OCI-LY3 (cell line): Measurements from ENCODE around the gene ZNF24.

Experiments
- H2AFZ ChIP-seq: fragments of 200-600, 300-600 bp; shearing (Covaris generic); 2 replicates; pipeline ENCODE4 v1.6.0; 2014; ENCODE audit warnings: antibody characterized with exemption, low read depth, low read length
- H3K27ac ChIP-seq: fragments of 200-600, 300-600 bp; sonication (generic); 2 replicates; pipeline ENCODE4 v1.5.1; 2014; ENCODE audit warnings: mild to moderate bottlenecking, low read length, moderate library complexity, mixed read lengths
- H3K27me3 ChIP-seq: fragments of 200-600, 300-600 bp; sonication (generic); 2 replicates; pipeline ENCODE4 v1.6.1; 2014; ENCODE audit warnings: low read depth, low read length, mixed read lengths
- H3K36me3 ChIP-seq: fragments of 200-600, 300-600 bp; sonication (generic); replicated peaks from 2 replicates; pipeline ENCODE3; 2014; ENCODE audit warnings: low read depth, low read length, mixed read lengths
- H3K4me1 ChIP-seq: fragments of 300-600, 200-600 bp; sonication (generic); 2 replicates; pipeline ENCODE4 v1.6.1; 2014; ENCODE audit warnings: low read length, mixed read lengths
- H3K4me2 ChIP-seq: fragments of 200-600, 300-600 bp; sonication (generic); 2 replicates; pipeline ENCODE4 v1.6.1; 2014; ENCODE audit warnings: low read length, mixed read lengths
- H3K4me3 ChIP-seq: fragments of 300-600, 200-600 bp; sonication (generic); 2 replicates; pipeline ENCODE4 v1.5.1; 2014; ENCODE audit warnings: antibody characterized with exemption, mild to moderate bottlenecking, low read length, moderate library complexity
- H3K79me2 ChIP-seq: fragments of 300-600, 200-600 bp; shearing (Covaris generic); 2 replicates; pipeline ENCODE4 v1.6.1; 2014; ENCODE audit warnings: mild to moderate bottlenecking, low read length, mixed read lengths
- H3K9ac ChIP-seq: fragments of 300-600, 200-600 bp; shearing (Covaris generic); 2 replicates; pipeline ENCODE4 v1.6.0; 2014; ENCODE audit warnings: mild to moderate bottlenecking, low read length, moderate library complexity
- H3K9me3 ChIP-seq: fragments of 200-600, 300-600 bp; shearing (Covaris generic); 2 replicates; pipeline ENCODE4 v1.6.1; 2014; ENCODE audit warnings: low read length, mixed read lengths; ENCODE audit not compliant: insufficient read depth
- H4K20me1 ChIP-seq: fragments of 200-600, 300-600 bp; sonication (generic); 2 replicates; pipeline ENCODE4 v1.6.1; 2016; ENCODE audit warnings: low read length, mixed read lengths; ENCODE audit not compliant: insufficient read depth
- CTCF ChIP-seq: fragments of 200-600, 300-600 bp; sonication (generic); IDR thresholded peaks from 2 replicates; pipeline ENCODE4 v1.5.1; 2014; ENCODE audit warnings: antibody characterized with exemption, low read length, low read depth
- EZH2phosphoT487 ChIP-seq: fragments of 200-600 bp; shearing (Covaris generic); IDR thresholded peaks from 2 replicates; pipeline ENCODE4 v1.6.1; 2018; ENCODE audit warnings: antibody characterized with exemption, mixed run types, low read depth

Gene ZNF24

GRCh38 chr18:35296060-35296459 is 48.2 kb downstream of the ZNF24 start:
- Histone ChIP-seq H3K9ac (no peak overlapping the region), H3K4me2 (no peak overlapping the region), H3K9me3 (peaks cover 12% of the 10 kb centered on the region), H3K79me2 (peaks cover 64% of the 10 kb centered on the region), H2AFZ (no peak overlapping the region), H4K20me1 (no peaks in the 10 kb centered on the region), H3K4me1 (peaks cover 3% of the 10 kb centered on the region), H3K27me3 (no peaks in the 10 kb centered on the region), H3K4me3 (no peak overlapping the region), H3K27ac (no peak overlapping the region), H3K36me3 (peaks cover 92% of the 10 kb centered on the region)
- TF ChIP-seq CTCF (no peak), EZH2phosphoT487 (no peak)

- Histone ChIP-seq H3K27ac (no peak overlapping the region), H3K9ac (peak overlapping the region; percentile 81), H3K4me3 (peak overlapping the region; percentile 97), H3K9me3 (peaks cover 26% of the 10 kb centered on the region), H2AFZ (no peak overlapping the region), H3K36me3 (peaks cover 65% of the 10 kb centered on the region), H3K79me2 (peaks cover 85% of the 10 kb centered on the region), H3K4me2 (peak overlapping the region; percentile 100), H4K20me1 (no peaks in the 10 kb centered on the region), H3K27me3 (no peaks in the 10 kb centered on the region), H3K4me1 (peaks cover 16% of the 10 kb centered on the region)
- no peak for TF ChIP-seq EZH2phosphoT487
- no peak for TF ChIP-seq CTCF
Measured at GRCh38 chr18:35291166-35291565, 53.1 kb downstream of the ZNF24 start.

GRCh38 chr18:35290094-35290735 is 54.0 kb downstream of the ZNF24 start, which contains the start of gene ZSCAN30:
ZSCAN30 (minus strand) TSS chr18:35290229; CDS start chr18:35264352, 25,877 bp downstream.
- H3K79me2 ChIP-seq, result peaks cover 84% of the 10 kb centered on the region
- peak within 1 kb of the TSS; percentile 74 for H3K27ac ChIP-seq

GRCh38 chr18:35289727-35290093 is 54.5 kb downstream of the ZNF24 start:
- peaks cover 84% of the 10 kb centered on the region for H3K79me2 ChIP-seq
- H3K4me1 ChIP-seq, result peaks cover 16% of the 10 kb centered on the region
- H4K20me1 ChIP-seq, result no peaks in the 10 kb centered on the region
- peaks cover 30% of the 10 kb centered on the region for H3K9me3 ChIP-seq
- peaks cover 59% of the 10 kb centered on the region for H3K36me3 ChIP-seq
- peak overlapping the region; percentile 74 for H3K27ac ChIP-seq
- no peaks in the 10 kb centered on the region for H3K27me3 ChIP-seq
- H3K4me3 ChIP-seq, result peak overlapping the region; percentile 97
- no peak for TF ChIP-seq CTCF
- TF ChIP-seq EZH2phosphoT487, result no peak
- 0 out of 2 replicates have a peak overlapping the region, but pooled peaks have one; percentile 5 for H2AFZ ChIP-seq
- peak overlapping the region; percentile 81 for H3K9ac ChIP-seq
- peak overlapping the region; percentile 81 for H3K4me2 ChIP-seq

More at GRCh38 chr18:35290094-35290735, 54.0 kb downstream of the ZNF24 start, which contains the start of gene ZSCAN30:
- H3K9ac ChIP-seq, result peak within 1 kb of the TSS; percentile 81
- peak within 1 kb of the TSS; percentile 87 for H2AFZ ChIP-seq
- no peak for TF ChIP-seq EZH2phosphoT487
- TF ChIP-seq CTCF, result no peak
- H3K27me3 ChIP-seq, result no peaks in the 10 kb centered on the region
- no peaks in the 10 kb centered on the region for H4K20me1 ChIP-seq
- peaks cover 59% of the 10 kb centered on the region for H3K36me3 ChIP-seq
- peaks cover 30% of the 10 kb centered on the region for H3K9me3 ChIP-seq
- peaks cover 16% of the 10 kb centered on the region for H3K4me1 ChIP-seq
- H3K4me2 ChIP-seq, result peak within 1 kb of the TSS; percentile 100
- peak within 1 kb of the TSS; percentile 97 for H3K4me3 ChIP-seq
